GM12878 (cell line): Measurements from ENCODE around the gene MAML2. TPM values are rescaled to one million over a fixed set of nuclear protein-coding genes. Genes with fewer than 3 reads are reported as not detected.

Source experiments
- ATAC-seq: fragments of 200-7000 bp; cut with Tn5 transposase; 3 replicates; pipeline ENCODE4 v1.9.1; 2020; ENCODE audit warnings: mild to moderate bottlenecking, moderate library complexity
- BruUV-seq: library from RNA; stranded (reverse); fragments of 400-500 nt; replicated peaks from 2 replicates; lab custom pipeline; 2021; lab: Mats Ljungman, UMichigan
- CTCF ChIA-PET: fragments of 300-600 bp; sonication (Branson Sonifier 250); formaldehyde crosslinking; extraction: SDS; loops from one replicate; lab custom pipeline; 2021; ENCODE audit warnings: inconsistent platforms; lab: Yijun Ruan, JAX
- POLR2A ChIA-PET: fragments of 350-600 bp; formaldehyde crosslinking; extraction: SDS; loops from one replicate; lab custom pipeline; 2021; ENCODE audit warnings: inconsistent platforms; lab: Charles Lee
- RAD21 ChIA-PET: fragments of 300-600 bp; sonication (Branson Sonifier 250); formaldehyde crosslinking; loops from one replicate; lab custom pipeline; 2023; ENCODE audit warnings: antibody characterized with exemption; ENCODE audit not compliant: unreplicated experiment; lab: Charles Lee
- SMC1A ChIA-PET: fragments of 300-600 bp; sonication (Branson Sonifier 250); formaldehyde crosslinking; loops from one replicate; lab custom pipeline; 2023; ENCODE audit not compliant: unreplicated experiment, uncharacterized antibody; lab: Charles Lee
- DNase-seq: peaks from one replicate; pipeline ENCODE4 v3.0.0-alpha.2; 2011; ENCODE audit warnings: low read depth, low spot score
- FAIRE-seq: peaks from 3 replicates; lab custom pipeline; 2011; peaks lifted over from hg19 to GRCh38; lab: Jason Lieb, UNC
- H2AFZ ChIP-seq: 2 replicates; pipeline ENCODE4 v1.6.0; 2011; ENCODE audit warnings: low read depth, low read length, control low read depth; ENCODE audit not compliant: control insufficient read depth
- H3K27ac ChIP-seq: 2 replicates; pipeline ENCODE4 v1.5.1; 2011; ENCODE audit warnings: control low read depth; ENCODE audit not compliant: control insufficient read depth, insufficient read depth
- H3K27me3 ChIP-seq, 2 experiments: replicated peaks in 1 of 2; 2 replicates each; pipeline versions ENCODE4 v1.6.0 to v1.6.1; 2011; ENCODE audit warnings: low read length in 1 of 2; ENCODE audit not compliant: control insufficient read depth in 2 of 2, insufficient read depth in 2 of 2
- H3K36me3 ChIP-seq, 2 experiments: 2 replicates each; pipeline ENCODE4 v1.5.1; 2011; ENCODE audit warnings: low read length in 1 of 2; ENCODE audit not compliant: control insufficient read depth in 2 of 2, insufficient read depth in 2 of 2
- H3K4me1 ChIP-seq: 2 replicates; pipeline ENCODE4 v1.6.1; 2011; ENCODE audit warnings: mild to moderate bottlenecking, low read length, moderate library complexity, mixed read lengths; ENCODE audit not compliant: control insufficient read depth, insufficient read depth
- H3K4me2 ChIP-seq: 2 replicates; pipeline ENCODE4 v1.6.0; 2011; ENCODE audit warnings: control low read depth; ENCODE audit not compliant: control insufficient read depth, insufficient read depth
- H3K4me3 ChIP-seq: fragments of 200-600 bp; sonication (generic); 2 replicates; pipeline ENCODE4 v1.5.1; 2016
- H3K79me2 ChIP-seq: 2 replicates; pipeline ENCODE4 v1.6.0; 2011; ENCODE audit warnings: low read length; ENCODE audit not compliant: control insufficient read depth, insufficient read depth
- H3K9ac ChIP-seq: 2 replicates; pipeline ENCODE4 v1.8.0; 2011; ENCODE audit warnings: low read length, control low read depth, mixed read lengths; ENCODE audit not compliant: control insufficient read depth, insufficient read depth
- H3K9me3 ChIP-seq: replicated peaks from 3 replicates; pipeline ENCODE4 v1.5.1; 2011; ENCODE audit warnings: mild to moderate bottlenecking, low read length; ENCODE audit not compliant: control insufficient read depth, insufficient read depth
- H4K20me1 ChIP-seq: 2 replicates; pipeline ENCODE4 v1.6.0; 2011; ENCODE audit not compliant: control insufficient read depth, insufficient read depth
- CEBPZ ChIP-seq: fragments of 150-350 bp; IDR thresholded peaks from 2 replicates; pipeline ENCODE4 v1.6.1; 2016; ENCODE audit warnings: low read depth, low read length
- CTCF ChIP-seq, 3 experiments: IDR thresholded peaks in 2 of 3; conservative IDR thresholded peaks in 1 of 3; 2 replicates each; pipeline ENCODE4 v1.5.1; 2011; ENCODE audit warnings: low read depth in 3 of 3, low read length in 3 of 3, mild to moderate bottlenecking in 3 of 3, control low read depth in 2 of 3, moderate library complexity in 2 of 3, inconsistent platforms in 1 of 3, mixed read lengths in 1 of 3; ENCODE audit not compliant: control insufficient read depth in 2 of 3, insufficient read depth in 1 of 3; ENCODE audit errors: extremely low read depth in 1 of 3
- HDAC2 ChIP-seq: fragments of 200-600 bp; sonication (generic); IDR thresholded peaks from 2 replicates; pipeline ENCODE4 v1.6.1; 2017
- JUND ChIP-seq: IDR thresholded peaks from 2 replicates; pipeline ENCODE4 v1.6.1; 2012; ENCODE audit warnings: low read depth, mild to moderate bottlenecking, low read length, improper control_type of control experiment, moderate library complexity
- SKIL ChIP-seq: fragments of 450-650 bp; IDR thresholded peaks from 2 replicates; pipeline ENCODE4 v1.6.1; 2017; ENCODE audit warnings: mild to moderate bottlenecking, low read depth, inconsistent platforms; ENCODE audit not compliant: poor library complexity, severe bottlenecking
- ZNF207 ChIP-seq: fragments of 450-650 bp; IDR thresholded peaks from 2 replicates; pipeline ENCODE4 v1.6.1; 2014; ENCODE audit warnings: antibody characterized with exemption, mild to moderate bottlenecking, borderline replicate concordance
- WGBS: methylation state at CpG from one replicate; pipeline ENCODE4 v1.1.6; 2016; ENCODE audit warnings: low lambda C conversion rate; ENCODE audit not compliant: insufficient replicate concordance, insufficient coverage; ENCODE audit errors: missing lambda C conversion rate; 5-methylcytosine and 5-hydroxymethylcytosine counted together
- in situ Hi-C: fragments of 300-500 bp; cut with MboI; formaldehyde crosslinking; loops from 9 replicates; pipeline ENCODE4 v1.14.3; 2018; ENCODE audit warnings: mixed read lengths
- intact Hi-C: fragments of 100-400 bp; cut with micrococcal nuclease; formaldehyde crosslinking; loops from one replicate; pipeline ENCODE4 v1.14.2; 2022; ENCODE audit not compliant: unreplicated experiment
- polyA plus RNA-seq, 11 experiments: library from polyadenylated mRNA; depleted of rRNA in 4 of 11; unstranded in 6 of 11; stranded (reverse) in 5 of 11; fragments of >200 nt; fragmentation: Nextera tagmentation in 4 of 11; fragmentation: Illumina TruSeq in 1 of 11; extraction: Ambion mirVana in 4 of 11; extraction: Trizol in 1 of 11; gene quantifications; 1 replicate in 1 of 11; 2 replicates in 10 of 11; pipeline versions ENCODE4 v1.2.1 to v1.2.3, GENCODE V29; 2011 to 2016; ENCODE audit warnings: inconsistent platforms in 2 of 11, missing spikeins in 2 of 11, low read depth in 1 of 11
- total RNA-seq, 4 experiments: library from RNA; depleted of rRNA in 3 of 4; stranded (reverse); fragments of >200 nt in 3 of 4; fragmentation: Illumina TruSeq in 1 of 4; extraction: Trizol in 1 of 4; gene quantifications; 2 replicates each; pipeline versions ENCODE4 v1.2.1 to v1.2.3, GENCODE V29; 2013 to 2021

The MAML2 gene
- total and polyA plus RNA-seq, 10 of the 15 experiments (the other 5 are each of a cell fraction or from before 2014, with no cell fraction given) = 2.5 to 15.1 (median 12.0) TPM

- no peak for TF ChIP-seq HDAC2
Measured at GRCh38 chr11:96159968-96160367, 183.0 kb downstream of the MAML2 start (continued).

GRCh38 chr11:96158126-96158525, 184.9 kb downstream of the MAML2 start:
- FAIRE-seq = no peak
- no peaks in the 10 kb centered on the region; a peak in 1 of 4 replicates for H3K36me3 ChIP-seq
- no peaks in the 10 kb centered on the region for H4K20me1 ChIP-seq
- ATAC-seq = no peak
- H2AFZ ChIP-seq = no peak overlapping the region
- TF ChIP-seq CEBPZ = no peak
- TF ChIP-seq CTCF (IDR thresholded peaks at IDR 0.05 in 2 of 3, conservative IDR thresholded peaks at IDR 0.05 in 1 of 3; ENCODE audit: control insufficient read depth in 2 of 3, extremely low read depth in 1 of 3, insufficient read depth in 1 of 3, low read depth in 3 of 3, low read length in 3 of 3) = no peak
- no peak for TF ChIP-seq ZNF207
- TF ChIP-seq SKIL = no peak
- TF ChIP-seq JUND = no peak
- no TSS peak for BruUV-seq
- peaks cover 34% of the 10 kb centered on the region for H3K4me1 ChIP-seq
- POLR2A ChIA-PET = no interaction called here
- intact Hi-C loops = no loop called here
- WGBS = 94% methylated on average over 1 of the region's 1 CpG
- no peak overlapping the region for H3K9ac ChIP-seq
- H3K27ac ChIP-seq = peak overlapping the region; percentile 54
- CTCF ChIA-PET = interaction anchor here (0.7 to 1.2 kb wide), 4 partner anchors 10 to 102 kb away, joined by 3 to 4 read pairs (median 4); no protein-coding TSS in a partner anchor
- RAD21 ChIA-PET = interaction anchor here (1.0 to 1.1 kb wide), 4 partner anchors 25 to 54 kb away, joined by 3 to 4 read pairs (median 4); no protein-coding TSS in a partner anchor
- peaks cover 13% of the 10 kb centered on the region for H3K79me2 ChIP-seq
- in situ Hi-C loops = no loop called here
- no peak overlapping the region for H3K4me2 ChIP-seq
- DNase-seq = no peak
- H3K9me3 ChIP-seq = no peaks in the 10 kb centered on the region
- H3K27me3 ChIP-seq = no peaks in the 10 kb centered on the region
- H3K4me3 ChIP-seq = no peak overlapping the region
- SMC1A ChIA-PET = interaction anchor here (0.9 to 1.7 kb wide), 8 partner anchors 11 to 78 kb away, joined by 3 to 6 read pairs (median 4); no protein-coding TSS in a partner anchor
